A673 (cell line): ENCODE measurements around the gene LIF.

Experiments
- CTCF ChIP-seq: fragments of 300-800, 200-600 bp; sonication (generic); conservative IDR thresholded peaks from 2 replicates; pipeline ENCODE4 v1.5.1; 2017; ENCODE audit warnings: low read depth, mild to moderate bottlenecking, antibody characterized with exemption, low read length, moderate library complexity, mixed read lengths
- EZH2 ChIP-seq: fragments of 200-600 bp; sonication (generic); IDR thresholded peaks from 2 replicates; pipeline ENCODE4 v1.6.1; 2017; ENCODE audit warnings: borderline replicate concordance, low read depth, mild to moderate bottlenecking, mixed read lengths, antibody characterized with exemption, low read length; ENCODE audit not compliant: poor library complexity, severe bottlenecking

- TF ChIP-seq CTCF, result no peak
- no peak for TF ChIP-seq EZH2
Measured at GRCh38 chr22:30245181-30245984, 1.2 kb downstream of the LIF start.
